H1 (cell line): Measurements from ENCODE around the gene KRT9. TPM values are rescaled to one million over a fixed set of nuclear protein-coding genes. Genes with fewer than 3 reads are reported as not detected.

ENCODE experiments used
- CTCF ChIA-PET: fragments of 300-600 bp; sonication (Branson Sonifier 250); formaldehyde crosslinking; loops from one replicate; lab custom pipeline; 2021; ENCODE audit not compliant: partially characterized antibody; lab: Charles Lee
- POLR2A ChIA-PET: fragments of 300-600 bp; sonication (Branson Sonifier 250); formaldehyde crosslinking; loops from one replicate; lab custom pipeline; 2021; ENCODE audit warnings: inconsistent platforms; ENCODE audit not compliant: partially characterized antibody; lab: Charles Lee
- DNase-seq, 2 experiments: peaks; one replicate each; pipeline versions ENCODE4 v3.0.0 to v3.0.0-alpha.2; 2010 to 2022; ENCODE audit warnings: low spot score in 2 of 2, low read depth in 1 of 2, mixed read lengths in 1 of 2
- FAIRE-seq: peaks from 2 replicates; lab custom pipeline; 2011; peaks lifted over from hg19 to GRCh38; lab: Jason Lieb, UNC
- H2AFZ ChIP-seq: 2 replicates; pipeline ENCODE4 v1.8.1; 2012; ENCODE audit warnings: low read length, inconsistent platforms
- H2AK5ac ChIP-seq: 2 replicates; pipeline ENCODE4 v1.6.1; 2013; ENCODE audit warnings: low read depth, low read length
- H2BK120ac ChIP-seq: replicated peaks from 2 replicates; pipeline ENCODE3; 2013; ENCODE audit warnings: low read depth, low read length, inconsistent platforms
- H2BK12ac ChIP-seq: 2 replicates; pipeline ENCODE4 v1.6.1; 2013; ENCODE audit warnings: low read depth, low read length
- H2BK15ac ChIP-seq: 2 replicates; pipeline ENCODE4 v1.6.1; 2013; ENCODE audit warnings: low read length
- H2BK20ac ChIP-seq: 2 replicates; pipeline ENCODE4 v1.6.1; 2013; ENCODE audit warnings: low read length
- H2BK5ac ChIP-seq: 2 replicates; pipeline ENCODE4 v1.6.1; 2013; ENCODE audit warnings: low read depth, low read length
- H3K14ac ChIP-seq: 2 replicates; pipeline ENCODE4 v1.6.1; 2013; ENCODE audit warnings: inconsistent platforms; ENCODE audit not compliant: insufficient read length
- H3K18ac ChIP-seq: 2 replicates; pipeline ENCODE4 v1.6.1; 2013; ENCODE audit warnings: low read length; ENCODE audit errors: extremely low read depth
- H3K23ac ChIP-seq: 2 replicates; pipeline ENCODE4 v1.6.1; 2013; ENCODE audit warnings: inconsistent platforms; ENCODE audit not compliant: insufficient read length
- H3K23me2 ChIP-seq: 2 replicates; pipeline ENCODE4 v1.6.1; 2013; ENCODE audit warnings: low read depth, low read length
- H3K27ac ChIP-seq: 2 replicates; pipeline ENCODE4 v1.6.1; 2011; ENCODE audit warnings: low read depth, low read length, inconsistent platforms
- H3K27me3 ChIP-seq, 4 experiments: replicated peaks in 1 of 4; 1 replicate in 1 of 4; 2 replicates in 3 of 4; pipeline versions ENCODE4 v1.6.1 to v1.8.1; 2011 to 2013; ENCODE audit warnings: low read length in 3 of 4, mild to moderate bottlenecking in 3 of 4, inconsistent platforms in 2 of 4, mixed read lengths in 2 of 4, moderate library complexity in 1 of 4; ENCODE audit not compliant: control insufficient read depth in 3 of 4, insufficient read depth in 3 of 4; ENCODE audit errors: extremely low read depth in 1 of 4
- H3K36me3 ChIP-seq, 4 experiments: 2 replicates each; pipeline versions ENCODE4 v1.6.1 to v1.8.1; 2011 to 2013; ENCODE audit warnings: mild to moderate bottlenecking in 4 of 4, low read length in 3 of 4, moderate library complexity in 2 of 4, control low read depth in 1 of 4, inconsistent platforms in 1 of 4; ENCODE audit not compliant: insufficient read depth in 4 of 4, control insufficient read depth in 2 of 4
- H3K4ac ChIP-seq: replicated peaks from 2 replicates; pipeline ENCODE3; 2013; ENCODE audit warnings: low read length, low read depth, mixed read lengths, inconsistent platforms; ENCODE audit not compliant: insufficient read length
- H3K4me1 ChIP-seq, 4 experiments: replicated peaks in 1 of 4; 1 replicate in 1 of 4; 2 replicates in 3 of 4; pipeline versions ENCODE4 v1.6.1 to v1.8.1; 2011 to 2013; ENCODE audit warnings: low read length in 3 of 4, inconsistent platforms in 2 of 4, mixed read lengths in 1 of 4; ENCODE audit not compliant: insufficient read depth in 4 of 4, control insufficient read depth in 3 of 4
- H3K4me2 ChIP-seq, 2 experiments: 2 replicates each; pipeline versions ENCODE4 v1.6.1 to v1.8.1; 2011 to 2013; ENCODE audit warnings: low read depth in 2 of 2, low read length in 2 of 2, control low read depth in 1 of 2, inconsistent platforms in 1 of 2, mild to moderate bottlenecking in 1 of 2; ENCODE audit not compliant: insufficient read depth in 1 of 2
- H3K4me3 ChIP-seq, 4 experiments: fragments of 200-600, 300-600 bp in 1 of 4; sonication (generic), shearing (Covaris generic), sonication (Bioruptor Twin) in 1 of 4; 2 replicates each; pipeline versions ENCODE4 v1.5.1 to v1.8.1; 2011 to 2016; ENCODE audit warnings: low read length in 4 of 4, low read depth in 3 of 4, control low read depth in 2 of 4, inconsistent platforms in 2 of 4, mild to moderate bottlenecking in 2 of 4, mixed read lengths in 1 of 4, moderate library complexity in 1 of 4; ENCODE audit not compliant: insufficient read depth in 2 of 4; ENCODE audit errors: extremely low read depth in 1 of 4
- H3K56ac ChIP-seq: replicated peaks from 2 replicates; pipeline ENCODE3; 2013; ENCODE audit warnings: low read depth, mild to moderate bottlenecking, mixed read lengths, low read length, inconsistent platforms; ENCODE audit not compliant: insufficient read length
- H3K79me1 ChIP-seq: 2 replicates; pipeline ENCODE4 v1.6.1; 2013; ENCODE audit warnings: low read depth, low read length, control low read depth
- H3K79me2 ChIP-seq, 2 experiments: 2 replicates each; pipeline versions ENCODE4 v1.6.1 to v1.8.1; 2012 to 2013; ENCODE audit warnings: low read length in 2 of 2, mild to moderate bottlenecking in 2 of 2, inconsistent platforms in 1 of 2; ENCODE audit not compliant: insufficient read depth in 2 of 2, control insufficient read depth in 1 of 2
- H3K9ac ChIP-seq, 4 experiments: replicated peaks in 1 of 4; 1 replicate in 1 of 4; 2 replicates in 3 of 4; pipeline versions ENCODE4 v1.6.1 to v1.8.1; 2011 to 2013; ENCODE audit warnings: low read depth in 3 of 4, low read length in 3 of 4, control low read depth in 2 of 4, mild to moderate bottlenecking in 2 of 4, moderate library complexity in 2 of 4, inconsistent platforms in 1 of 4; ENCODE audit errors: extremely low read depth in 1 of 4
- H3K9me3 ChIP-seq, 2 experiments: 2 replicates each; pipeline versions ENCODE4 v1.6.1 to v1.8.1; 2012 to 2013; ENCODE audit warnings: mild to moderate bottlenecking in 2 of 2, moderate library complexity in 2 of 2, control low read depth in 1 of 2, inconsistent platforms in 1 of 2, low read depth in 1 of 2, low read length in 1 of 2, mixed read lengths in 1 of 2; ENCODE audit not compliant: insufficient read depth in 2 of 2
- H4K20me1 ChIP-seq, 2 experiments: replicated peaks in 1 of 2; 2 replicates each; pipeline versions ENCODE3 to v1.8.1; 2011 to 2013; ENCODE audit warnings: inconsistent platforms in 2 of 2, low read length in 2 of 2, mild to moderate bottlenecking in 1 of 2; ENCODE audit not compliant: insufficient read depth in 2 of 2, control insufficient read depth in 1 of 2
- H4K5ac ChIP-seq: 2 replicates; pipeline ENCODE4 v1.6.1; 2013; ENCODE audit warnings: low read length, low read depth, mixed read lengths, inconsistent platforms; ENCODE audit not compliant: insufficient read length
- H4K8ac ChIP-seq: 2 replicates; pipeline ENCODE4 v1.8.0; 2013; ENCODE audit warnings: mild to moderate bottlenecking, moderate library complexity, low read length, inconsistent platforms; ENCODE audit not compliant: insufficient read depth; ENCODE audit errors: extremely low read depth
- H4K91ac ChIP-seq: replicated peaks from 2 replicates; pipeline ENCODE3; 2013; ENCODE audit warnings: low read length, mixed read lengths, inconsistent platforms; ENCODE audit not compliant: insufficient read length
- CBX8 ChIP-seq: fragments of 300-800, 300-1000 bp; sonication (generic); IDR thresholded peaks from 2 replicates; pipeline ENCODE4 v1.7.1; 2016; ENCODE audit warnings: low read depth, low read length, borderline replicate concordance
- EGR1 ChIP-seq: IDR thresholded peaks from 2 replicates; pipeline ENCODE4 v1.6.1; 2011; ENCODE audit warnings: low read depth, low read length, borderline replicate concordance
- EP300 ChIP-seq, 2 experiments: IDR thresholded peaks; 1 replicate in 1 of 2; 2 replicates in 1 of 2; pipeline ENCODE4 v1.6.1; 2011 to 2012; ENCODE audit warnings: low read depth in 2 of 2, low read length in 2 of 2, mild to moderate bottlenecking in 2 of 2, borderline replicate concordance in 1 of 2, inconsistent platforms in 1 of 2, moderate library complexity in 1 of 2
- GTF2F1 ChIP-seq: IDR thresholded peaks from 2 replicates; pipeline ENCODE4 v1.6.1; 2012; ENCODE audit warnings: low read depth, low read length, improper control_type of control experiment, borderline replicate concordance
- JUN ChIP-seq: IDR thresholded peaks from 2 replicates; pipeline ENCODE4 v1.6.1; 2011; ENCODE audit warnings: low read depth, mild to moderate bottlenecking, improper control_type of control experiment, low read length
- KDM1A ChIP-seq: fragments of 200-600, 300-600 bp; sonication (generic); IDR thresholded peaks from 2 replicates; pipeline ENCODE4 v1.7.1; 2016; ENCODE audit warnings: mild to moderate bottlenecking, low read length, borderline replicate concordance
- MAFK ChIP-seq: IDR thresholded peaks from 2 replicates; pipeline ENCODE4 v1.6.1; 2012; ENCODE audit warnings: low read depth, mild to moderate bottlenecking, improper control_type of control experiment, low read length
- POLR2A ChIP-seq, 2 experiments: IDR thresholded peaks; 1 replicate in 1 of 2; 2 replicates in 1 of 2; pipeline ENCODE4 v1.6.1; 2011; ENCODE audit warnings: low read depth in 2 of 2, low read length in 2 of 2, mild to moderate bottlenecking in 2 of 2; ENCODE audit errors: control extremely low read depth in 1 of 2
- POLR2AphosphoS5 ChIP-seq: IDR thresholded peaks from 2 replicates; pipeline ENCODE4 v1.6.1; 2011; ENCODE audit warnings: low read depth, low read length
- SIX5 ChIP-seq: IDR thresholded peaks from 2 replicates; pipeline ENCODE4 v1.6.1; 2011; ENCODE audit warnings: mild to moderate bottlenecking, low read depth, low read length
- SP4 ChIP-seq: IDR thresholded peaks from 2 replicates; pipeline ENCODE4 v1.6.1; 2012; ENCODE audit warnings: low read length, inconsistent platforms
- WGBS, 2 experiments: shearing (Covaris generic) in 1 of 2; methylation state at CpG; one replicate each; pipeline versions ENCODE4 v1.1.6 to v1.1.7; 2013 to 2015; ENCODE audit warnings: low lambda C conversion rate in 2 of 2, mixed read lengths in 2 of 2, inconsistent platforms in 1 of 2, low coverage in 1 of 2, missing lambda C conversion rate in 1 of 2; ENCODE audit not compliant: insufficient replicate concordance in 2 of 2, insufficient coverage in 1 of 2, insufficient read length in 1 of 2; ENCODE audit errors: extremely low coverage in 1 of 2, missing lambda C conversion rate in 1 of 2; 5-methylcytosine and 5-hydroxymethylcytosine counted together
- polyA plus RNA-seq, 7 experiments: library from polyadenylated mRNA; depleted of rRNA in 3 of 7; stranded (reverse) in 5 of 7; unstranded in 2 of 7; fragments of >200 nt in 5 of 7; fragments of 200-250 nt in 2 of 7; gene quantifications; 1 replicate in 5 of 7; 2 replicates in 1 of 7; 4 replicates in 1 of 7; pipeline versions ENCODE4 v1.2.1 to v1.2.3, GENCODE V29; 2011 to 2013; ENCODE audit warnings: missing spikeins in 2 of 7, mixed read lengths in 2 of 7
- total RNA-seq: library from RNA; stranded (reverse); fragmentation: NEBNext Ultra II Directional; extraction: Animal tissue kit (Norgen Biotek cat#: 25700); gene quantifications from 2 replicates; pipeline ENCODE4 v1.2.1, GENCODE V29; 2021

Gene KRT9
- total and polyA plus RNA-seq, 2 of the 8 experiments (the other 6 are each of a cell fraction or from before 2014, with no cell fraction given) = not detected

DNA sequence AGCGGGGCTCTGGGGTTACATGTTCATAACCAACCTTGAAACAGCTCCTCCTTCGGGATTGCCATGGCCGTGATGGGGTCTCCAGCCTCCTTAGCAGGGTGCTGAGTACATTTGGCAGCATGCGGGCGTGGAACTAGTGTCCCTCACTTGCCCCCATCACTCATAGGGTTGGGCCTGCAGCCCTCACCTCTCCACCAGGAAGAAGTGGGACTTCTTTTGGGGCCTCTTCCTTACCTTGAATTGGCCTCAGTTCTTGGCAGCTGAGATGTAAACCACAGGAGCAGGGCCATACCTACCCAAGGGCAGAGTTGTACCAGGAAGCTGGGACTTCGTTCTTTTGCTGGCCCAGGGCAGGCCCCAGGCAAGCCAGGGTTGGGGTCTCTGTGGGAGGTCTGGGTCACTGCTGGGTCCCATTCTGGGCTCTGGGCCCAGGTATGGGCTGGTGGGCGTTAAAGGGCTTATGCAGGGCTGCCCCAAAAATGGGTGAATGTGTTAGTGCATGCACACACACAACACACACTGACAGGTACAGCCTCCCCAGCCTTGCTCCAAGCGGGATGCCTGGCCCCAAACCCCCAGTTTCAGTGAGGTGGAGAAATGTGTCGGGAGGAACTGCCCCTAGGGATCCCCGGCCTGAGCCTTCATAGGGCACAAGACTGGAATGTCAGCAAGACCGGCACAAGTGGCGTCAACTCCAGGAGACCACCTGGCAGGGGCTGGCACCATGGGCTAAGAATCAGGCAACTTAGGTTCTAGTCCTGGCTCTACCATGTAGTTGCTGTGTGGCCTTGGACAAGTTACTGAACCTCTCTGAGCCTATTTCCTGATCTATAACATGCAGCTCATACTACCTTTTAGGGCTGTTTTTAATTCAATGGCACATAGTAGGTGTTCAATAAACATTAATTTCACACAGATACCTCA, 49.3 kb downstream of the KRT9 start:
- Histone ChIP-seq H3K79me2 (peaks cover 0 to 13% of the 10 kb centered on the region in 2 experiments; a peak in 3 of 4 replicates), H3K14ac (no peak overlapping the region), H4K20me1 (peaks cover 4 to 12% of the 10 kb centered on the region in 2 experiments), H2BK120ac (no peak overlapping the region), H4K91ac (no peak overlapping the region), H4K5ac (no peak overlapping the region), H3K9me3 (no peaks in the 10 kb centered on the region), H3K56ac (no peak overlapping the region), H2BK20ac (no peak overlapping the region), H3K9ac (no peak overlapping the region), H2BK5ac (peak overlapping the region; percentile 81), H3K18ac (peak overlapping the region; percentile 19; the same call in 1 of the 2 replicates), H2BK12ac (peak overlapping the region; percentile 50; the same call in 1 of the 2 replicates), H3K36me3 (peaks cover 12 to 38% (median 19%) of the 10 kb centered on the region in 4 experiments), H3K4me2 (no peak overlapping the region), H2BK15ac (no peak overlapping the region), H4K8ac (no peak overlapping the region; the same call in 1 of the 2 replicates), H3K79me1 (peaks cover 5% of the 10 kb centered on the region; the same call in 1 of the 2 replicates), H3K4me1 (peaks cover 0 to 19% (median 12%) of the 10 kb centered on the region in 4 experiments; a peak in 6 of 7 replicates), H2AK5ac (no peak overlapping the region), H3K4me3 (no peak overlapping the region), H3K27me3 (no peaks in the 10 kb centered on the region), H3K27ac (no peak overlapping the region), H3K4ac (no peak overlapping the region), H3K23ac (no peak overlapping the region), H2AFZ (no peak overlapping the region), H3K23me2 (peaks cover 6% of the 10 kb centered on the region; the same call in 1 of the 2 replicates)
- DNase-seq (no peak), FAIRE-seq (no peak)
- ChIA-PET CTCF (interaction anchor here (0.8 to 4.6 kb wide), 14 partner anchors 10 to 645 kb away, joined by 3 to 34 read pairs (median 4); no protein-coding TSS in a partner anchor), POLR2A (interaction anchor here (0.6 to 11.0 kb wide), 11 partner anchors 20 to 167 kb away, joined by 3 to 293 read pairs (median 4); partner anchors contain the start of gene KRT35)
- 92% methylated on average over 11 of the region's 12 CpGs; no CpG with 5 or more reads in 1 of the 2 experiments for WGBS, 2 experiments
- TF ChIP-seq MAFK (no peak), SP4 (no peak), POLR2AphosphoS5 (peak; percentile 37; the same call in 1 of the 2 replicates), KDM1A (peak; percentile 91; the same call in 1 of the 2 replicates), GTF2F1 (no peak), EP300 (IDR thresholded peaks at IDR 0.05; ENCODE audit: borderline replicate concordance in 1 of 2, low read depth in 2 of 2, low read length in 2 of 2) (no peak), JUN (no peak), SIX5 (no peak), CBX8 (no peak), POLR2A (IDR thresholded peaks at IDR 0.05; ENCODE audit: control extremely low read depth in 1 of 2, low read depth in 2 of 2, low read length in 2 of 2) (0 out of 3 replicates have a peak, but pooled peaks of 1 of the 2 experiments have one; percentile 7), EGR1 (no peak)
